HTR-8/SVneo (cell line): ENCODE results near the gene IZUMO4.
A peak's percentile ranks its signal among the peaks of the same experiment; 100 is the strongest.

Experiments
- DNase-seq: peaks from one replicate; pipeline ENCODE4 v3.0.0; 2011; ENCODE audit warnings: low spot score, mixed read lengths; ENCODE audit not compliant: insufficient read length
- FAIRE-seq: peaks from 2 replicates; lab custom pipeline; 2011; peaks lifted over from hg19 to GRCh38; lab: Jason Lieb, UNC

IZUMO4 gene

GRCh38 chr19:2096480-2097202 lies at the start of gene IZUMO4:
IZUMO4 (plus strand) TSS chr19:2096915; CDS start chr19:2096946, 31 bp downstream.
- FAIRE-seq (peak; percentile 96), DNase-seq (peak; percentile 94)

- no peak for FAIRE-seq
Measured at GRCh38 chr19:2047076-2047448, 49.7 kb upstream of the IZUMO4 start.

DNA sequence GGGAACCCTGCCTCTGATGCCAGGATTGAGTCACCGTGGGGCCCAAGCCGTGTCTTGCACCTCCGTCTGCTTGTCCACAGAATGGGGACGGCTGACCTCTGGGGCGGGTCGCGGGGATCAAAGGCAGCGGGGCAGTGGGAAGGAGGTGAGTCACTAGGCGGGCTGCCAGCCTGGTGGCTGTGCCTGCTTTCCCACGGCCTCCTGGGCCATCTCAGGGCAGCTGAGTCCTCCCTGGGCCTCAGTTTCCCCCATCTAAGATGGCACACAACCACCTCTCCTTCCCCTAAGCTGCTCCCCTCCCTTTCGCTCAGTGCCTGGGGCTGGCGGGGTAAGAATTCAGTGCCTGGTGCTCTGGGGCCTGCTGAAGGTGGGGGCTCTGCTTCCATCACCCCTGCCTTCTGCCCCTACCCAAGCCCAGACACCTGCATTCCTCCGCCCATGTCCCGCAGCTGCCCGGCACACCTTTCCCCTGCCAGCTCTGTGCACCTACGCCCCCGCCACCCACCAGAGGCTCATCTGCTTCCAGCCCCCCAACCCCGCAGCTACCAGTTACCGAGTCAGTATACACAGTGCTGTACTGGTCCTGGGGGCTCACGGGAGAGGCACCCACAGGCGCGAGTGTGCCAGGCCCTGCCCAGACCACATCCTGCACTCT lies 49.1 kb upstream of the IZUMO4 start:
- DNase-seq (no peak), FAIRE-seq (no peak)

More at GRCh38 chr19:2047076-2047448, 49.7 kb upstream of the IZUMO4 start:
- no peak for DNase-seq

DNA sequence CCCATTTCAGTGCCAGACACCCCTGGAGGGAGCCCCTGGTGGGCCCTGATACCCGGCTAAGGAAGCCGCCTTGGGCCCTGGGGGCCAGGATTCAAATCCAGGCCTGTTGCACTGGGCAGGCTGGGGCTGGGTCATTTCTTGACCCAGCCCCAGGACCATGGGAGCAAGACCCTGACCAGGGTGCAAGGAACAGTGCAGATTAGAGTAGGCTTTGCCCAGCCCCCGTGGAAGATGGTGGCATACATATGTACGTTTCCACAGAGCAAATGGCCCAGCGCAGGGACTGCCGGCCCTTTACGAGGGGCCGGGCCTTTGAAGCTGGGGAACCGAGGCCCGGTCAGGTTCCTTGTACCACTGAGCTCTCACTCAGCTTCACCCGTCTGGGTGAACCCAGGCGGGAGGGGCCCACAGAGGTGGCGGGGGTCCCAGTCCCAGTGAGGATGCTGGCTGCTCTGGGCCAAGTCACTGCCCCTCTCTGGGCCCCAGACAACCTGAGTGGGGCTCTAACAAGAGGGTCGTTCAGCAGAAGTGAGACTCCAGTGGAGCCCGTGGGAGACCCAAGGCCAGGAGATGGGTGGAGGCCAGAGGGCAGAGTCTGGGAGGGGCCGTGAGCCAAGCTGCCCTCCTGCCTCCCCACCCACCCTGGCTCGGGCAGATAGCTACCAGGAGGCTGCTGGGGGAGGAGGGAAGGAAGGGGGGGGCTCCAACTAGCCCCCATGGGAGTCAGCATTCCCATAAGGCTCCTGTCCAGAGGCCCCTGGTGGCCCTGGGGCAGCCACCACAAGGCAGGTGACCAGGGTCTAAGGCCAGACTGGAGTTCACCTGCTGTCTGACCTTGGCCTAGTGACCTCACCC lies 48.4 kb upstream of the IZUMO4 start:
- DNase-seq (no peak), FAIRE-seq (no peak)

DNA sequence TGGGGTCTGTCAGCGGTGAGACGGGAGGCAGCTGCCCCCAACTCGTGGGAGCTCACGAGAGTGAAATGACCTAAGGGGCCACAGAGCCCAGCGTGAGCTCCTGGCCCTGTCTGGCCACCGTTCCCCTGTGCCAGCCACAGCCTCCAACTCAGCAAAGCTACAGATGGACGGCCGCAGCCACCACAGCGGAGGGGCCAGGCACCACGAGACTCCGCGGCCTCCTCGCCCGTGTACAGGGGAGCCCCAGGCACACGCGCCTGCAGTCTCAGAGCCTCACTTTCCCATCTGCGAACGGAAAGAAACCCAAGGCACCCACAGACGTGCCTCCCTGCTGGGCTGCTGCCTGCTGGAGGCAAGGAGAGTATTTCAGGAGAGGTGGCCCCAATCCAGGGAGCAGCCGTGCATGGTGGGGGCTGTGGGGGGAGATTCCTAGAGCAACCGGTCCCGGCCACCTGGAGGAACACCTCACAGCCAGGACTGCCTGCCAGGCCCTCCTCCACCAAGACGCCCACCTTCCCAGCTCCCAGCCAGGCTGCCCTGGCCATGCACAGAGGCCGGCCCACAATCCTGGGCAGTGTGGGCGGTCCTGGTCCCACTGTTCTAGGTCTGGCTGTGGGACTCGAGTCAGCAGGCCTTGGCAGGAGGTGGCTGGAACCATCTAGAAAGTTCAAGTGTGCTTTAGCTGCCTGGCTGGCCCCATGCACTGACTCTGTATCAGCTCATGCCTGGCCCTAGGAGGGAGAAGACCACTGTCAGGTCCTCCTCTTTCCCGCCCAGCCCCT lies 47.6 kb upstream of the IZUMO4 start:
- no peak for DNase-seq
- no peak for FAIRE-seq

GRCh38 chr19:2049741-2050348 lies 46.9 kb upstream of the IZUMO4 start:
- peak; percentile 41 for DNase-seq
- peak; percentile 67 for FAIRE-seq

- no peak for FAIRE-seq
- no peak for DNase-seq
Measured at GRCh38 chr19:2050349-2050990, 46.2 kb upstream of the IZUMO4 start.

DNA sequence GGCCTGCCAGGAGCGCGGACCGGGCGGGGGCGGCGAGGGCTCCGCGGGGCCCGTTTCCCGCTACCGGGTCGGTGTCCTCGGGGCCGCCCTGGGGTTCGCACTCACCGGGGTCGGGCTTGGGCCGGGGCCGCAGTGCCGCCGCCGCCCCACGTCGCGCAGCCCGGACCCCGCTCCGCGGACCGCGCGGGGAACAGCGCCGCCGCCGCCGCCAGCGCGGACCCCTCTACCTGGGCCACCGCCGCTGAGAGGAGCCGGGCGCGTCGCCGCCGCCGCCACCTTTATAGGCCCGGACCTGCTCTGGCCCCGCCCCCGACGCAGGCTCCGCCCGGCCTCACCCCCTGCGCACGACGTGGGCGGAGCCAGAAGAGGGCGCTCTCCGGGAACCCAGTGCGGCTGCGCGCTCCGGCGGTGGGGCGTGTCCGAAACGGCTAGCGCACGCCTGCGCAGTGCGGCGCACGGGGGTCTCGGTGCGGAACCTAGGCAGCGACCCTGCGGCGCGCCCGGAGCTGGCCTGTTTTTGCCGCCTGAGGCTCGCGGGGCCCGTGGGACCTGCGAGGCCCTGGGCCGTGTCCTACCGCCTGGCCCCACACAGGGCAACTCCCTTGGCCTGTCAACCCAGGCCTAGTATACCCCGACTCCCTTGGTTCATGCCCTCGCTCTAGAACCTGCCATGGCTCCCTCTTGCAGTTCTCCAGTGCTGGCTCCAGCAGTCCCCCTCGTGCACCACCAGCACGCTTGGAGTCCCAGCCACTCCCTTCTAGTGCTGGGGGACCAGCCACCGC lies 45.5 kb upstream of the IZUMO4 start, which contains the start of gene MKNK2:
Gene MKNK2, minus strand, starts transcription at position 254 of the 782 bp plus-strand sequence. CDS start 393 bp downstream, outside the sequence.
- DNase-seq (peak; percentile 79), FAIRE-seq (peak; percentile 91)

GRCh38 chr19:2051773-2052704 lies 44.7 kb upstream of the IZUMO4 start:
- FAIRE-seq (peak; percentile 54), DNase-seq (no peak)

DNA sequence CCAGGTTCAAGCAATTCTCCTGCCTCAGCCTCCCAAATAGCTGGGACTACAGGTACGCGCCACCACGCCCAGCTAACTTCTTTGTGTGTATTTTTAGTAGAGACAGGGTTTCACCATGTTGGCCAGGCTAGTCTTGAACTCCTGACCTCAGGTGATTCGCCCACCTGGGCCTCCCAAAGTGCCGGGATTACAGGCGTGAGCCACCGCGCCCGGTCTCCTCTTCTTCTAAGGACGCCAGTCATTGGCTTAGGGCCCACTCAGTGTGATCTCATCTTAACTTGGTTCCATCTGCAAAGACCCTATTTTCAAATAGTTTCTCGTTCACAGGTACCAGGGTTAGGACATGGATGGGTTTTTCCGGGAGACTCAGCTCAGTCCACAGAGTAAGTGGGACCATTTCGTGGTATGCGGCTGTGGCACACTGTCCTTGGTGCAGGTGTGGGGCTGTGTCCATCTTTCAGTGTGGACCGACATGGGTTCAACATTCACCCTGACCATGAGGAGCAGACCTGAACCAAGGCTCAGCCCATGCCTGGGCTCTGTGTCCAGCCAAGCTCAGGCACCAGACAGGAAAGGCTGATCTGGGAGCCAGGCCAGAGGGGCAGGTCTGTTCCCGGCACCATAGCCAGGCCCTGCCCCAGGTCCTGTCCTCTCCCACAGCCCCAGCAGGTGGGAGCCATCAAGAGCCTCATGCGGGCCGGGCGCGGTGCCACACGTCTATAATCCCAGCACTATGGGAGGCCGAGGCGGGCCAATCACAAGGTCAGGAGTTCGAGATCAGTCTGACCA lies 42.9 kb upstream of the IZUMO4 start:
- DNase-seq (no peak), FAIRE-seq (no peak)

GRCh38 chr19:2054763-2055162 lies 42.0 kb upstream of the IZUMO4 start:
- no peak for DNase-seq
- FAIRE-seq: no peak

- FAIRE-seq (peak; percentile 13), DNase-seq (no peak)
Measured at GRCh38 chr19:2055931-2056836, 40.5 kb upstream of the IZUMO4 start.

- FAIRE-seq: no peak
- no peak for DNase-seq
Measured at GRCh38 chr19:2056837-2057192, 39.9 kb upstream of the IZUMO4 start.

GRCh38 chr19:2057484-2058469 lies 38.9 kb upstream of the IZUMO4 start:
- DNase-seq: no peak
- FAIRE-seq: no peak
